ENCODE data around the gene MICAL2. TPM values are rescaled to one million over a fixed set of nuclear protein-coding genes. Genes with fewer than 3 reads are reported as not detected.

Gene MICAL2
- total RNA-seq, 1 donor from 2014 or later: 104 TPM

GRCh38 chr11:12077535-12078280, 32.7 kb upstream of the MICAL2 start:
- H3K4me3 ChIP-seq (ENCODE audit: low read depth, low read length): no peak overlapping the region
- no peak for TF ChIP-seq CTCF (conservative IDR thresholded peaks at IDR 0.05; ENCODE audit: low read depth, low read length)
- DNase-seq (ENCODE audit: low read depth): no peak

DNA sequence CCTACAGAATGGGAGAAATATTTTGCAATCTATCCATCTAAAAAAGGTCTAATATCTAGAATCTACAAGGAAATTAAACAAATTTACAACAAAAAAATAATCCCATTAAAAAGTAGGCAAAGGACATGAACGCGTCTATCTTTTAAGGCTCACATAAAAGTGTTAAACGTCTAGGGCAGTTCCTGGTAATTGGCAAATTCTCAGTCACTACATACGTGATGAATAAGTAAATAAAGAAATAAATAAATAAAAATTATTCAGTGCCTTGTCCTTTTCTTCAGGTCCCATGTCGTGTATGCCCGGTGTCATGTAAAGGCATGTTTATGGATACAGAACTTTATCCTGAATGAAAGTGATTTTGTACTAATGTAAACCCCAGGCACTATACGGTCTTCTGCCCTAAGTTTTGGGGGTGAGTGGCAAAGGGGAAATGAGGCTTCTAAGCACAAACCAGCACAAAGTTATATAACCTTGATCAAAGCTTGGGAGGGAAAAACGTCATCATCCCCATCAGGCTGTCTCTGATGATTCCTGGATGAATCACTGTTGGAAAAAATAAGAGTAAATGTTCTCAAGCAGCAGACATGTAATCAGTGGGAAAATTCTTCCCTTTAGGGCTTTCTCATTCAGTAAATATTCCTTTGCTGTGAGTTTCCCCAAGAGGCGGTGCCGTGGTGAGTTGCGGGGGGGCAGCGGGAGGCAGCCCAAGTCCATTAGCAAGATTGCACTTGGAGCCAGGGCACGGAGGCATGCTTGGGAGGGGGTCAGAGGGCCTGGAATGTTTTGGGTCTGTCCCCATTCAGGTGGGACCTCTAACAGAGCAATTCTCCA, 30.4 kb upstream of the MICAL2 start:
- H3K4me3 ChIP-seq (ENCODE audit: low read depth, low read length): no peak overlapping the region
- DNase-seq (ENCODE audit: low read depth): peak; percentile 96
- TF ChIP-seq CTCF (conservative IDR thresholded peaks at IDR 0.05; ENCODE audit: low read depth, low read length): no peak

DNA sequence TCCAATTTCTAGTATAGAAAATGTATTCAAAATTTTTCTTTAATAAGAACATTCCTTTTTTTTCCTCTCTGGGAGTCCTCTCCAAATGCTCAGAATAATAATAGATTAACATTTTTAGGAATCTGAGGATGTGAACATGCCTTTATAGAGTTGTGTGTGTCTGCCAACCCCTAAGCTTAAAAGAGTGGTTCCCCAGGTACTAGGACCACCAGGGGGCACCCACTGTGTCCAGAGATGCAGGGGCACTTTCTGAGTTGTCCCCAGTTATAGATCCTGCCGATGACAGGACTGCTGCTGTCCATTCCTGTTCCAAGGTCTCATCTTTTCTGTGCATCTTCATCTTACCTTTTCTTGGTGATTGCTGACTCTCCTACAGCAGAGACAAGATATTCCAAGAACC, 27.0 kb upstream of the MICAL2 start:
- DNase-seq (ENCODE audit: low read depth): no peak
- no peak for TF ChIP-seq CTCF (conservative IDR thresholded peaks at IDR 0.05; ENCODE audit: low read depth, low read length)

GRCh38 chr11:12084256-12084655, 26.1 kb upstream of the MICAL2 start:
- TF ChIP-seq CTCF (conservative IDR thresholded peaks at IDR 0.05; ENCODE audit: low read depth, low read length): no peak
- DNase-seq (ENCODE audit: low read depth): no peak
- no peak overlapping the region for H3K4me3 ChIP-seq (ENCODE audit: low read depth, low read length)

More for the DNA sequence above, 27.0 kb upstream of the MICAL2 start:
- no peak overlapping the region for H3K4me3 ChIP-seq (ENCODE audit: low read depth, low read length)

GRCh38 chr11:12085371-12086251, 24.8 kb upstream of the MICAL2 start:
- TF ChIP-seq CTCF (conservative IDR thresholded peaks at IDR 0.05; ENCODE audit: low read depth, low read length): no peak
- no peak overlapping the region for H3K4me3 ChIP-seq (ENCODE audit: low read depth, low read length)
- no peak for DNase-seq (ENCODE audit: low read depth)

DNA sequence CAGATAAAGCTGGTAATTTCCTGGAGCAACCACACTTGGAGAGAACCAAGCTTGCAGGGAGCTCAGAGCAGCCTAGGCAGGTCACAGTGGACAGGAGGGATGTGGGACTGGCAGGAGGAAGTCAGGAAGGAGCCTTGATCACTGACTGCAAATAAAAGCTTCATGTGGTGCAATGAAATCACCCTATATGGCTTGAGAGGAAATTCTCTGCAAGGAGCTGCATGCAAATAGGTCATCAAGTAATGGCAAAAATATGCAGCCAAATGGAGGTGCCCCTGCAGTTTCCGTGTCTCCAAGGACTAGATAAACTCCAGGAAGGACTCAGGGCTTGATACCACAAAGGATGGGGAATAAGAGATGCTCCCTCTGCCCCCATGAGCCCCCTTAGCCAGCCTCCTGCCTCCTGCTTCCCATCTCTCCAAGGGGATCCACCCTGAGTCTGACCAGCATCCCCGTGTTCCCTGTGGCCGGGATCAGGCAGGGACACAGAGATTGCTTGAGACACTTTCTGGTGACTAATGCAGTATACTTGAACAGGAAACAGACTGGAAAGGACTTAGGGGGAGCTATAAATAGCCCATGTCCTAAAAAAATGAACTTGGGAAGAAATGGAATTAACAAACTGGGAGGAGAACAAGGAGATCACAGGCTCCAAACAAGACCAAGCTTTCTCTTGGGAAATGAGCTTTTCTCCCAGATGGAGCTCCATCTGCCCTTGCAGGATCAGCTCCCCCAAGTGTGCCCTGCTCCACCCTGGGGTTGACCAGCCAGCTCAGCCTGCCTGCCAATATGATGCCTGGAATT, 23.9 kb upstream of the MICAL2 start:
- TF ChIP-seq CTCF (conservative IDR thresholded peaks at IDR 0.05; ENCODE audit: low read depth, low read length): no peak
- DNase-seq (ENCODE audit: low read depth): peak; percentile 84
- H3K4me3 ChIP-seq (ENCODE audit: low read depth, low read length): no peak overlapping the region
